OCI-LY3 (cell line): Measurements from ENCODE around the gene MAPK8.
"Not testable (repeated sequence)": the region's sequence is repeated elsewhere in the genome, so short reads cannot be mapped to it uniquely, and the experiment has no call there.

Source experiments
- CTCF ChIP-seq: fragments of 200-600, 300-600 bp; sonication (generic); IDR thresholded peaks from 2 replicates; pipeline ENCODE4 v1.5.1; 2014; ENCODE audit warnings: antibody characterized with exemption, low read length, low read depth
- EZH2phosphoT487 ChIP-seq: fragments of 200-600 bp; shearing (Covaris generic); IDR thresholded peaks from 2 replicates; pipeline ENCODE4 v1.6.1; 2018; ENCODE audit warnings: antibody characterized with exemption, mixed run types, low read depth

- not testable (repeated sequence) for TF ChIP-seq EZH2phosphoT487, CTCF
Observed at GRCh38 chr10:48421862-48422261, 115.4 kb downstream of the MAPK8 start.
